GM12872 (cell line): ENCODE data around the gene TRPV2.

ENCODE experiments used
- TF ChIP-seq, protein P1 (sequence below): IDR thresholded peaks from 3 replicates; pipeline ENCODE4 v1.5.1; 2011; ENCODE audit warnings: low read depth, mild to moderate bottlenecking, low read length, moderate library complexity; ENCODE audit not compliant: insufficient read depth

Gene TRPV2

DNA sequence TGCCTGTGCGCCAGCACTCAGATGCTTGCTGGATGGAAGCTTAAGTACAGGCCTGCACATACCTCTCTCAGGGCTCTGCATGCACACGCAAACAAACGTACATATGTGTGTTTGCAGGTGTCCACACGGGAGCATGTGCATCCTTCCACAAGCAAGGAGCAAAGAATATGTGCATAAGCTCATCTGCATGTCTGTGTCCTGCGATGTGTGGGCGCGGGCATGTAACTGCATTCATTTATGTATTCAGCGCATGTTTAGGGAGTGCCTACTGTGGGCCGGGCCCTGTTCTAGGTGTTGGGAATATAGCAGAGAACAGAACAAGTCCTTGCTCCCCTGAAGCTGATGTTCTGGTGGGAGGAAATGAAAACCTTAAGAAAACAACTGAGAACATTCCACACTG is 13.7 kb downstream of the TRPV2 start:
- TF ChIP-seq, protein P1, sequence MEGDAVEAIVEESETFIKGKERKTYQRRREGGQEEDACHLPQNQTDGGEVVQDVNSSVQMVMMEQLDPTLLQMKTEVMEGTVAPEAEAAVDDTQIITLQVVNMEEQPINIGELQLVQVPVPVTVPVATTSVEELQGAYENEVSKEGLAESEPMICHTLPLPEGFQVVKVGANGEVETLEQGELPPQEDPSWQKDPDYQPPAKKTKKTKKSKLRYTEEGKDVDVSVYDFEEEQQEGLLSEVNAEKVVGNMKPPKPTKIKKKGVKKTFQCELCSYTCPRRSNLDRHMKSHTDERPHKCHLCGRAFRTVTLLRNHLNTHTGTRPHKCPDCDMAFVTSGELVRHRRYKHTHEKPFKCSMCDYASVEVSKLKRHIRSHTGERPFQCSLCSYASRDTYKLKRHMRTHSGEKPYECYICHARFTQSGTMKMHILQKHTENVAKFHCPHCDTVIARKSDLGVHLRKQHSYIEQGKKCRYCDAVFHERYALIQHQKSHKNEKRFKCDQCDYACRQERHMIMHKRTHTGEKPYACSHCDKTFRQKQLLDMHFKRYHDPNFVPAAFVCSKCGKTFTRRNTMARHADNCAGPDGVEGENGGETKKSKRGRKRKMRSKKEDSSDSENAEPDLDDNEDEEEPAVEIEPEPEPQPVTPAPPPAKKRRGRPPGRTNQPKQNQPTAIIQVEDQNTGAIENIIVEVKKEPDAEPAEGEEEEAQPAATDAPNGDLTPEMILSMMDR, result no peak

DNA sequence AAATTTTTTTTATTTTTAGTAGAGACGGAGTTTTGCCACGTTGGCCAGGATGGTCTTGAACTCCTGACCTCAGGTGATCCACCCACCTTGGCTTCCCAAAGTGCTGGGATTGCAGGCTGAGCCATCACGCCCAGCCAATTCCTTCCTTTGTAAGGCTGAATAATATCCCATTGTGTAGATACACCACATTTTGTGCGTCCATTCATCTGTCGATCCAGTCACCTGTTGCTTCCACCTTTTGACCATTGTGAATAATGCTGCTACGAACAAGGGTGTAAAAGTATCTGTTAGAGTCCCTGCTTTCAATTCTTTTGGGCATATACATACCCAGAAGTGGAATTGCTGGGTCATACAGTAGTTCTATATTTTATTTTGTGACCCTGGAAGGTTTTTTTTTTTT is 15.3 kb downstream of the TRPV2 start:
- TF ChIP-seq, protein P1, result no peak

DNA sequence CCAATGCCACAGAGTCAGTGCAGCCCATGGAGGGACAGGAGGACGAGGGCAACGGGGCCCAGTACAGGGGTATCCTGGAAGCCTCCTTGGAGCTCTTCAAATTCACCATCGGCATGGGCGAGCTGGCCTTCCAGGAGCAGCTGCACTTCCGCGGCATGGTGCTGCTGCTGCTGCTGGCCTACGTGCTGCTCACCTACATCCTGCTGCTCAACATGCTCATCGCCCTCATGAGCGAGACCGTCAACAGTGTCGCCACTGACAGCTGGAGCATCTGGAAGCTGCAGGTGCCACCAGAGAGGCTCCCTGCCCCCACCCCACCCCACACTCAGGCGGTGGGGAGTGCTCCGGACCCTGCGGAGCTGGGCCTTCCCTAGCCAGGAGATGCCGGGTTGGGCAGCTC is 16.6 kb downstream of the TRPV2 start:
- TF ChIP-seq, protein P1, result no peak

DNA sequence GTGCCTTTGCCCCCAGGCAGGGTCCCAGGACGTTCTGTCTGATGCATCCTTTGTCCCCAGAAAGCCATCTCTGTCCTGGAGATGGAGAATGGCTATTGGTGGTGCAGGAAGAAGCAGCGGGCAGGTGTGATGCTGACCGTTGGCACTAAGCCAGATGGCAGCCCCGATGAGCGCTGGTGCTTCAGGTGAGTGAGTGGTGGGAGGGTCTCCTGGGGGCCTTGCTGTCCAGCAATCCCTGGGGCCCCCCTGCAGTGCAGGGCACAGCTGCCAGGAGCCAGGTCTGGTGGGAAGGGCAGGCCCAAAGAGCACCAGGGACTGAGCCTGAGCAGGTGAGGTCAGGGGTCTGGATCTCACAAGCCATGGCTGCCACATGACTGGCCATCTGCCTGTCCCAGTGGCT is 18.1 kb downstream of the TRPV2 start:
- TF ChIP-seq, protein P1, result no peak

DNA sequence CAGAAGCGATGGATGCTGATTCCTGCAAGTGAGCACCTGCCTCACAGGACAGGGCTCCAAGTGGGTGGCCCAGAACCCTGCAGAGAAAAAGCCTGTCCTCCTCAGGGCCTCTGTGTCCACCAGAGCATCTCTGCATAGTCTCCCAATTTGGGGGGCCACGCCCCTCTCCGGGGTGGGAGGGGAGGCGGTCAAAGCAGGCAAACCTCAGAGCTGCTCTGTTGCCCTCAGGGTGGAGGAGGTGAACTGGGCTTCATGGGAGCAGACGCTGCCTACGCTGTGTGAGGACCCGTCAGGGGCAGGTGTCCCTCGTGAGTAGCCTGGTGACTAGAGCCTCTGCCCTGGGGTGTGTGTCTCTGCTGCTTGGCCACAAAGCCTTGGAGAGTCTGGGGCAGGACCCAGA is 19.3 kb downstream of the TRPV2 start:
- TF ChIP-seq, protein P1, result no peak

DNA sequence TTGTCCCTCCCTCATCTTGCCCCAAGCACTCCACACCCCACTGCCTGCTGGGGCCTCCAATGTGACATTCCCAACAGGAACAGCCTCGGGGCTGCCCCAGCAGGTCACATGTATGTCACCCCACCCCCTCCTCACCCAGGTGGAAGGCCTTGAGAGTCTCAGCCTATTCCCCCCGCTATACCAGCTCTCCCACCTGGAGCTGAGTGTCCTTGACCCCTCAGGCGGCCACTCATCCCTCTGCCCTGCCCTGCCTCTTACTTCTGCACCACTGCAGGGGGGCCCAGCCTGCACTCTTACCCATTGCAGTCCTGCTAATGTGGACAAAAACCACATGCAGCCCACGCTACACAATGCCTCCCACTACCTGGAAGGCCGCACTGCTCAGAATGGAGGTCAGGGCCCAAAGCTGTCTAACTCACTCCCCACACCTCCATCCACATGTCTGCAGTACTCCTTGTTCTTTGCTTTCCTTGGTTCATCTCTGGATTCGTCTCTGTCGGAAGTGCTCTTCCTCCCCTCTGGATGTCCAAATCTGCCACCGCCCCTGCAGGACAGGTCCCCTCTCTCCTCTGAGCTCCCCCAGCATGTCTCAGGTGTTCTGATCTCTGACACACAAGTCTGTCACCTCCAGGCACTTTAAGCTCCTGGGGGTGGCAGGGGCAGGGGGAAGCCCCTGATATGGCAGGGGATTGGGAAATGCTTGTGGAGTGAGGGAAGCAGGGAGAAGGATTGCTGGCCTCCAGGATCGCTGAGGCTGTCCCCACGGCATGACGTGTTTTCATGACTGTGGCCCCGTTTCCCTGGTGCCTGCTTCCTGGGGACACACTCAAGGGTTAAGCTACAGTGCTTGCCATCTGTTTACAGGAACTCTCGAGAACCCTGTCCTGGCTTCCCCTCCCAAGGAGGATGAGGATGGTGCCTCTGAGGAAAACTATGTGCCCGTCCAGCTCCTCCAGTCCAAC is 20.8 kb downstream of the TRPV2 start:
- TF ChIP-seq, protein P1, result no peak

DNA sequence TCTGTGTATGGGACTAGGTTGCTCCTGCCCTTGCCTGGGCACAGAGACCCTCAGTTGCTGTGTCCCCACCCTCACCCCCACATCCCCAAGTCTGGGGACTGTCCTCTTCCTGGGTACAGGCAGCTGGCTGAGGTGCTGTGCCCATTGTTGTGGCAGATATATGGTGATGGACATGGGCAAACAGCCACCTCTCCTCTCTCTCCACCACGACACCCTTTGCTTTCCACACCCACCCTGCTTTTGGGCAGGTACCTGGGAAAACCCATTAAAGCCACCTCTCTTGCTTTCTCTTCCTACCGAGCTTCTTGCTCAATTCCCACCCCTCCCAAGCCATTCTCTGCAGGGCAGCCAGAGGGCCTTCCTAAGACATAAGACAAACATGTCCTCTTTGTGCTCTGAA is 21.7 kb downstream of the TRPV2 start:
- TF ChIP-seq, protein P1, result no peak
